Liver (tissue), 9 donors: ENCODE results near the gene NEB. TPM values are rescaled to one million over a fixed set of nuclear protein-coding genes. Genes with fewer than 3 reads are reported as not detected.

Experiments used
- DNase-seq: peaks from one replicate; pipeline ENCODE4 v3.0.0-alpha.2; 2017; ENCODE audit warnings: low spot score
- H3K27ac ChIP-seq, 2 donors: one replicate each; pipeline ENCODE4 v1.7.0; 2013; ENCODE audit warnings: inconsistent platforms in 2 of 2, low read length in 2 of 2, control low read depth in 1 of 2, low read depth in 1 of 2, mild to moderate bottlenecking in 1 of 2
- H3K27me3 ChIP-seq, 4 donors: one replicate each; pipeline versions ENCODE4 v1.6.1 to v1.7.0; 2013; ENCODE audit warnings: low read length in 3 of 4, inconsistent platforms in 1 of 4, mild to moderate bottlenecking in 1 of 4, moderate library complexity in 1 of 4; ENCODE audit not compliant: control insufficient read depth in 4 of 4, insufficient read depth in 4 of 4
- H3K36me3 ChIP-seq, 4 donors: one replicate each; pipeline versions ENCODE4 v1.6.1 to v1.7.0; 2013; ENCODE audit warnings: low read length in 3 of 4, mild to moderate bottlenecking in 3 of 4, low read depth in 1 of 4, moderate library complexity in 1 of 4; ENCODE audit not compliant: control insufficient read depth in 4 of 4, insufficient read depth in 3 of 4
- H3K4me1 ChIP-seq, 4 donors: one replicate each; pipeline versions ENCODE4 v1.6.1 to v1.7.0; 2013; ENCODE audit warnings: low read length in 3 of 4, mild to moderate bottlenecking in 3 of 4, moderate library complexity in 1 of 4; ENCODE audit not compliant: control insufficient read depth in 4 of 4, insufficient read depth in 4 of 4
- H3K4me3 ChIP-seq, 3 donors: one replicate each; pipeline versions ENCODE4 v1.6.1 to v1.7.0; 2013; ENCODE audit warnings: low read length in 3 of 3, control low read depth in 1 of 3, low read depth in 1 of 3, mild to moderate bottlenecking in 1 of 3
- H3K9ac ChIP-seq, 2 donors: one replicate each; pipeline ENCODE4 v1.7.0; 2013; ENCODE audit warnings: low read length in 2 of 2, mild to moderate bottlenecking in 2 of 2, moderate library complexity in 2 of 2, control low read depth in 1 of 2, low read depth in 1 of 2
- H3K9me3 ChIP-seq, 4 donors: one replicate each; pipeline versions ENCODE4 v1.6.1 to v1.7.0; 2013; ENCODE audit warnings: low read length in 3 of 4; ENCODE audit not compliant: control insufficient read depth in 4 of 4
- ATF3 ChIP-seq: IDR thresholded peaks from 2 replicates; pipeline ENCODE4 v1.6.1; 2016; ENCODE audit warnings: antibody characterized with exemption
- EGR1 ChIP-seq, 2 donors: IDR thresholded peaks; 2 replicates each; pipeline ENCODE4 v1.6.1; 2016 to 2018; ENCODE audit warnings: antibody characterized with exemption in 2 of 2, low read depth in 2 of 2
- FOXA1 ChIP-seq: IDR thresholded peaks from 2 replicates; pipeline ENCODE4 v1.6.1; 2016; ENCODE audit warnings: antibody characterized with exemption
- FOXA2 ChIP-seq: IDR thresholded peaks from 2 replicates; pipeline ENCODE4 v1.6.1; 2016; ENCODE audit warnings: antibody characterized with exemption
- GABPA ChIP-seq, 2 donors: IDR thresholded peaks in 1 of 2; conservative IDR thresholded peaks in 1 of 2; 2 replicates each; pipeline ENCODE4 v1.6.1; 2016; ENCODE audit warnings: antibody characterized with exemption in 2 of 2, mild to moderate bottlenecking in 1 of 2, moderate library complexity in 1 of 2
- JUND ChIP-seq, 2 donors: IDR thresholded peaks; 2 replicates each; pipeline ENCODE4 v1.6.1; 2016; ENCODE audit warnings: antibody characterized with exemption in 2 of 2
- NR2F2 ChIP-seq: IDR thresholded peaks from 2 replicates; pipeline ENCODE4 v1.6.1; 2016; ENCODE audit warnings: antibody characterized with exemption
- REST ChIP-seq: IDR thresholded peaks from 2 replicates; pipeline ENCODE4 v1.6.1; 2016; ENCODE audit warnings: antibody characterized with exemption, mild to moderate bottlenecking
- YY1 ChIP-seq: IDR thresholded peaks from 2 replicates; pipeline ENCODE4 v1.6.1; 2016; ENCODE audit warnings: antibody characterized with exemption, mild to moderate bottlenecking
- ZBTB33 ChIP-seq: IDR thresholded peaks from 2 replicates; pipeline ENCODE4 v1.6.1; 2016; ENCODE audit warnings: antibody characterized with exemption
- WGBS: extraction: QIAGEN DNeasy Blood & Tissue Kit; methylation state at CpG from one replicate; pipeline ENCODE4 v1.1.7; 2013; 5-methylcytosine and 5-hydroxymethylcytosine counted together
- polyA plus RNA-seq, 2 donors: library from polyadenylated mRNA; stranded (reverse) in 1 of 2; unstranded in 1 of 2; fragments of 200-250 nt in 1 of 2; fragments of >200 nt in 1 of 2; fragmentation: Nextera tagmentation in 1 of 2; extraction: Ambion mirVana in 1 of 2; gene quantifications; one replicate each; pipeline versions ENCODE4 v1.2.1 to v1.2.3, GENCODE V29; 2013 to 2015
- total RNA-seq, 2 donors: library from RNA; depleted of rRNA; stranded (reverse); fragments of >200 nt; gene quantifications; one replicate each; pipeline ENCODE4 v1.2.3, GENCODE V29; 2014
- TF ChIP-seq, protein P1 (sequence below): fragments of 150-350 bp; IDR thresholded peaks from 2 replicates; pipeline ENCODE4 v1.5.1; 2017; ENCODE audit warnings: improper control_type of control experiment, low read depth, low read length; ENCODE audit not compliant: missing input control
- TF ChIP-seq, protein P2 (sequence below): IDR thresholded peaks from 2 replicates; pipeline ENCODE4 v1.6.1; 2016; ENCODE audit warnings: antibody characterized with exemption
- donor health status: healthy.
- donor health status: healthy.
- donor health status: healthy.
- donor health status: healthy.
- donor health status: healthy.

NEB gene
- total and polyA plus RNA-seq, 4 donors = 0.28 to 6.4 (median 2.7) TPM

- WGBS = 81% methylated on average over 5 of the region's 5 CpGs
- no peak overlapping the region for H3K9ac ChIP-seq
- H3K27ac ChIP-seq = no peak overlapping the region
- H3K9me3 ChIP-seq = no peaks in the 10 kb centered on the region
- DNase-seq = no peak
- H3K4me1 ChIP-seq = no peaks in the 10 kb centered on the region
- no peak overlapping the region for H3K4me3 ChIP-seq
- no peaks in the 10 kb centered on the region for H3K36me3 ChIP-seq
- H3K27me3 ChIP-seq = no peaks in the 10 kb centered on the region
- no peak for TF ChIP-seq ATF3
- TF ChIP-seq FOXA1 = no peak
- no peak for TF ChIP-seq GABPA (IDR thresholded peaks at IDR 0.05 in 1 of 2, conservative IDR thresholded peaks at IDR 0.05 in 1 of 2)
- no peak for TF ChIP-seq NR2F2
- no peak for TF ChIP-seq EGR1 (IDR thresholded peaks at IDR 0.05; ENCODE audit: low read depth in 2 of 2)
These were observed 182.7 kb downstream of the NEB start for GRCh38 chr2:151551556-151551955.

DNA sequence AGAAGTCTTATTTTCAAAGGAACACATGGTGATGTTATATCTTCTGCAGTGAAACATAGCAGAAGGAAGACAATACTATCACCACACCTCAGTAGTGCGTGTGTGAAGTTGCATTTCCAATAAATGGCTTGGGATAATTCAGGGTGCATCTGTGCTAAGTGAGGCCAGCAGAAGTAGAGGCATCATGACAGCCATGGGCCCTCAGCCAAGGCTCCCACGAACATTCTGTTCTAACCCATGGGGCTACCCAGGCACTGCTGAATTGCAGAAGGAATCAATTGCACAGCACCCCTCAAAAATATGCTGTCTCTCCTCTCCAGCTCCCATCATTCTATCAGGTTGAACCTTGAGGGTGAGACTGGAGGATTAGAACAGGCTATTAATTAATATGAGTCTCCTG, 185.1 kb downstream of the NEB start:
- no peaks in the 10 kb centered on the region for H3K9me3 ChIP-seq
- whole genome bisulfite sequencing = 91% methylated on average over 2 of the region's 2 CpGs
- no peaks in the 10 kb centered on the region for H3K4me1 ChIP-seq
- no peaks in the 10 kb centered on the region for H3K27me3 ChIP-seq
- H3K36me3 ChIP-seq = no peaks in the 10 kb centered on the region
- no peak overlapping the region for H3K4me3 ChIP-seq
- no peak overlapping the region for H3K27ac ChIP-seq
- no peak for TF ChIP-seq ATF3
- no peak for TF ChIP-seq FOXA1
- TF ChIP-seq, protein P1, sequence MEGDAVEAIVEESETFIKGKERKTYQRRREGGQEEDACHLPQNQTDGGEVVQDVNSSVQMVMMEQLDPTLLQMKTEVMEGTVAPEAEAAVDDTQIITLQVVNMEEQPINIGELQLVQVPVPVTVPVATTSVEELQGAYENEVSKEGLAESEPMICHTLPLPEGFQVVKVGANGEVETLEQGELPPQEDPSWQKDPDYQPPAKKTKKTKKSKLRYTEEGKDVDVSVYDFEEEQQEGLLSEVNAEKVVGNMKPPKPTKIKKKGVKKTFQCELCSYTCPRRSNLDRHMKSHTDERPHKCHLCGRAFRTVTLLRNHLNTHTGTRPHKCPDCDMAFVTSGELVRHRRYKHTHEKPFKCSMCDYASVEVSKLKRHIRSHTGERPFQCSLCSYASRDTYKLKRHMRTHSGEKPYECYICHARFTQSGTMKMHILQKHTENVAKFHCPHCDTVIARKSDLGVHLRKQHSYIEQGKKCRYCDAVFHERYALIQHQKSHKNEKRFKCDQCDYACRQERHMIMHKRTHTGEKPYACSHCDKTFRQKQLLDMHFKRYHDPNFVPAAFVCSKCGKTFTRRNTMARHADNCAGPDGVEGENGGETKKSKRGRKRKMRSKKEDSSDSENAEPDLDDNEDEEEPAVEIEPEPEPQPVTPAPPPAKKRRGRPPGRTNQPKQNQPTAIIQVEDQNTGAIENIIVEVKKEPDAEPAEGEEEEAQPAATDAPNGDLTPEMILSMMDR = no peak
- no peak for TF ChIP-seq REST
- no peak for TF ChIP-seq YY1
- no peak for TF ChIP-seq GABPA (IDR thresholded peaks at IDR 0.05 in 1 of 2, conservative IDR thresholded peaks at IDR 0.05 in 1 of 2)
- no peak for DNase-seq
- no peak overlapping the region for H3K9ac ChIP-seq

GRCh38 chr2:151544449-151544848, 189.8 kb downstream of the NEB start:
- Histone ChIP-seq H3K27me3 (no peaks in the 10 kb centered on the region), H3K27ac (no peak overlapping the region), H3K9me3 (no peaks in the 10 kb centered on the region), H3K36me3 (no peaks in the 10 kb centered on the region), H3K4me3 (no peak overlapping the region), H3K4me1 (no peaks in the 10 kb centered on the region), H3K9ac (no peak overlapping the region)
- TF ChIP-seq, protein P2, sequence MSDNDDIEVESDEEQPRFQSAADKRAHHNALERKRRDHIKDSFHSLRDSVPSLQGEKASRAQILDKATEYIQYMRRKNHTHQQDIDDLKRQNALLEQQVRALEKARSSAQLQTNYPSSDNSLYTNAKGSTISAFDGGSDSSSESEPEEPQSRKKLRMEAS = no peak
- TF ChIP-seq FOXA2 = no peak
- TF ChIP-seq, protein P1 = no peak
- no peak for TF ChIP-seq ATF3
- TF ChIP-seq JUND (IDR thresholded peaks at IDR 0.05) = no peak
- no peak for TF ChIP-seq GABPA (IDR thresholded peaks at IDR 0.05 in 1 of 2, conservative IDR thresholded peaks at IDR 0.05 in 1 of 2)
- no peak for TF ChIP-seq ZBTB33
- WGBS = 95% methylated on average over 5 of the region's 5 CpGs
- no peak for DNase-seq
